OCI-LY1 (cell line): ENCODE data around the gene OPN4.

Experiments used
- H2AFZ ChIP-seq: fragments of 200-600 bp; sonication (generic), shearing (Covaris generic); 2 replicates; pipeline ENCODE4 v1.6.0; 2014; ENCODE audit warnings: antibody characterized with exemption, mild to moderate bottlenecking, low read length
- H3F3A ChIP-seq: fragments of 200-600 bp; sonication (generic), shearing (Covaris generic); 2 replicates; pipeline ENCODE4 v1.6.0; 2014; ENCODE audit warnings: mild to moderate bottlenecking, antibody characterized with exemption, low read length, moderate library complexity; ENCODE audit not compliant: insufficient read depth
- H3K27ac ChIP-seq: fragments of 200-600 bp; sonication (generic); 2 replicates; pipeline ENCODE4 v1.5.1; 2014; ENCODE audit warnings: low read length, mixed run types, mild to moderate bottlenecking, low read depth; ENCODE audit not compliant: poor library complexity, severe bottlenecking
- H3K27me3 ChIP-seq: fragments of 200-600 bp; sonication (generic); 2 replicates; pipeline ENCODE4 v1.6.0; 2014; ENCODE audit warnings: antibody characterized with exemption, mild to moderate bottlenecking, low read length, moderate library complexity; ENCODE audit not compliant: insufficient read depth
- H3K36me3 ChIP-seq: fragments of 200-600 bp; sonication (generic); 2 replicates; pipeline ENCODE4 v1.6.1; 2014; ENCODE audit warnings: mild to moderate bottlenecking, antibody characterized with exemption, low read length, moderate library complexity, mixed read lengths; ENCODE audit not compliant: insufficient read depth
- H3K4me1 ChIP-seq: fragments of 200-600 bp; sonication (generic); 2 replicates; pipeline ENCODE4 v1.5.1; 2014; ENCODE audit warnings: mild to moderate bottlenecking, low read length, moderate library complexity; ENCODE audit not compliant: insufficient read depth, severe bottlenecking
- H3K4me2 ChIP-seq: fragments of 200-600 bp; sonication (generic), shearing (Covaris generic); 2 replicates; pipeline ENCODE4 v1.6.1; 2014; ENCODE audit warnings: low read length
- H3K4me3 ChIP-seq: fragments of 200-600 bp; sonication (generic); 2 replicates; pipeline ENCODE4 v1.5.1; 2014; ENCODE audit warnings: low read length, low read depth, mild to moderate bottlenecking, mixed read lengths; ENCODE audit not compliant: poor library complexity, severe bottlenecking
- H3K79me2 ChIP-seq: fragments of 200-600 bp; shearing (Covaris generic); 2 replicates; pipeline ENCODE4 v1.6.1; 2016; ENCODE audit warnings: mixed run types, low read length, mixed read lengths; ENCODE audit not compliant: insufficient read depth
- H3K9ac ChIP-seq: fragments of 200-600 bp; sonication (generic), shearing (Covaris generic); 2 replicates; pipeline ENCODE4 v1.6.1; 2014; ENCODE audit warnings: mild to moderate bottlenecking, low read length, mixed read lengths
- H3K9me2 ChIP-seq: fragments of 200-600 bp; sonication (generic), shearing (Covaris generic); 2 replicates; pipeline ENCODE4 v1.6.1; 2014; ENCODE audit warnings: low read depth, mild to moderate bottlenecking, low read length, mixed read lengths
- H3K9me3 ChIP-seq: fragments of 200-600 bp; shearing (Covaris generic); 2 replicates; pipeline ENCODE4 v1.6.1; 2014; ENCODE audit warnings: low read length, mixed read lengths
- H4K20me1 ChIP-seq: fragments of 200-600 bp; sonication (generic), shearing (Covaris generic); 2 replicates; pipeline ENCODE4 v1.6.0; 2016; ENCODE audit warnings: mild to moderate bottlenecking, low read length; ENCODE audit not compliant: insufficient read depth
- CTCF ChIP-seq: fragments of 200-600 bp; sonication (generic), shearing (Covaris generic); IDR thresholded peaks from 2 replicates; pipeline ENCODE4 v1.5.1; 2017; ENCODE audit warnings: mild to moderate bottlenecking, antibody characterized with exemption, low read length, moderate library complexity, mixed read lengths
- EZH2 ChIP-seq: fragments of 200-600 bp; sonication (generic), shearing (Covaris generic); IDR thresholded peaks from 2 replicates; pipeline ENCODE4 v1.8.0; 2017; ENCODE audit warnings: borderline replicate concordance, mixed run types, mild to moderate bottlenecking, antibody characterized with exemption, low read length, moderate library complexity, mixed read lengths

OPN4 gene

GRCh38 chr10:86651021-86651471, 3.3 kb upstream of the OPN4 start:
- Histone ChIP-seq H3K9me3 (no peaks in the 10 kb centered on the region), H3K27ac (no peak overlapping the region), H3K36me3 (no peaks in the 10 kb centered on the region), H3K4me1 (no peaks in the 10 kb centered on the region), H3K4me3 (no peak overlapping the region), H3K9ac (no peak overlapping the region), H3K4me2 (no peak overlapping the region), H3F3A (no peaks in the 10 kb centered on the region), H2AFZ (no peak overlapping the region), H3K79me2 (no peaks in the 10 kb centered on the region), H3K9me2 (no peaks in the 10 kb centered on the region), H4K20me1 (no peaks in the 10 kb centered on the region), H3K27me3 (0 out of 2 replicates have a peak, but pooled peaks cover 2% of the 10 kb centered on the region)
- TF ChIP-seq EZH2 (no peak), CTCF (no peak)

- 0 out of 2 replicates have a peak, but pooled peaks cover 2% of the 10 kb centered on the region for H3K27me3 ChIP-seq
- no peaks in the 10 kb centered on the region for H3K9me3 ChIP-seq
- H3K4me2 ChIP-seq, result no peak overlapping the region
- H3K36me3 ChIP-seq, result no peaks in the 10 kb centered on the region
- H3F3A ChIP-seq, result no peaks in the 10 kb centered on the region
- H3K27ac ChIP-seq, result no peak overlapping the region
- TF ChIP-seq CTCF (no peak), EZH2 (no peak)
- H3K79me2 ChIP-seq, result no peaks in the 10 kb centered on the region
- H3K9me2 ChIP-seq, result no peaks in the 10 kb centered on the region
- no peak overlapping the region for H3K4me3 ChIP-seq
- H3K9ac ChIP-seq, result no peak overlapping the region
- no peaks in the 10 kb centered on the region for H4K20me1 ChIP-seq
- H2AFZ ChIP-seq, result no peak overlapping the region
- H3K4me1 ChIP-seq, result no peaks in the 10 kb centered on the region
Observed at GRCh38 chr10:86651631-86652331, 2.6 kb upstream of the OPN4 start.

GRCh38 chr10:86652361-86653202, 1.8 kb upstream of the OPN4 start:
- no peak overlapping the region for H3K4me3 ChIP-seq
- TF ChIP-seq EZH2, result no peak
- no peak for TF ChIP-seq CTCF
- 0 out of 2 replicates have a peak, but pooled peaks cover 2% of the 10 kb centered on the region for H3K27me3 ChIP-seq
- no peak overlapping the region for H2AFZ ChIP-seq
- no peaks in the 10 kb centered on the region for H3K9me3 ChIP-seq
- H3K36me3 ChIP-seq, result no peaks in the 10 kb centered on the region
- no peak overlapping the region for H3K4me2 ChIP-seq
- H3K27ac ChIP-seq, result no peak overlapping the region
- no peaks in the 10 kb centered on the region for H3K79me2 ChIP-seq
- no peaks in the 10 kb centered on the region for H3F3A ChIP-seq
- H3K9ac ChIP-seq, result no peak overlapping the region
- H3K9me2 ChIP-seq, result no peaks in the 10 kb centered on the region
- H4K20me1 ChIP-seq, result no peaks in the 10 kb centered on the region
- H3K4me1 ChIP-seq, result no peaks in the 10 kb centered on the region
